Right kidney (tissue), 1 donor: ENCODE results near the gene GLUD1.
"Not testable (repeated sequence)": the region's sequence is repeated elsewhere in the genome, so short reads cannot be mapped to it uniquely, and the experiment has no call there.

ENCODE experiments used
- DNase-seq: peaks from one replicate; pipeline ENCODE4 v3.0.0-alpha.2; 2016

The GLUD1 gene

DNA sequence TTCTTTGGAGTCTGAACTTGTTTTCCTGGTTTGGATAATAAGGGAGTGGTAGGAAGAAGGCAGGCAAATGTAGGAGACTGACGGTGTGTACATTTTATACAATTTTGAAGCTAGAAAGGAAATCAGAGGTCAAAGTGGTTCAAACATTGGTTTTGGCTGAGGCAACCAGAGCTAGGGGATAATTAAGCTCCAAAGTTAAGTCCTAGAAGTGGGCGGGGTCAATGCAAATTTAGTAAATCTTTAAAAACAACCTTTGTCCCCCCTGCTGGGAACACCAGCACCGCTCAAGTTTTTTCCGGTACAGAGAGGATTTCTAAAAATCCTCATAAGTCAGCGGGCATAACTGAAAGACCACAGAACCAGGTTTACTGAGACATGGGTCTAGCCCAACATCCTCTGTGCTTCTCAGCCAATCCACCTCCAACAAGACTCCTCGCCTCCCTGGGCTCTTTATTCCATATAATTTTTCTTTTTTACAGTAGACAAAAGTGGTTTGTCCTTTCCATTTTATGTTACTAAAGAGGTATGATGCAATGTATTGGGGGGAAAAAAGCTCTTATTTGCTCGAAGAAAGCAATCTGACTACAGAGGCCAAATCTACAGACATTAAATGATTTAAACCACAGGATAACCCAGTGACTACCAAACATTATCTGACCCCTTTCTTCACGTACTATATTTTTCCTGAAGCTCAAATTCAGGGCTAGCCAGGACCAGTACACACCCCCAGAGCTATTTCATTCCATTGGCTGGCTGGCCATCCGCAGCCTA is 1.6 kb downstream of the GLUD1 start:
- peak; percentile 38 for DNase-seq

DNA sequence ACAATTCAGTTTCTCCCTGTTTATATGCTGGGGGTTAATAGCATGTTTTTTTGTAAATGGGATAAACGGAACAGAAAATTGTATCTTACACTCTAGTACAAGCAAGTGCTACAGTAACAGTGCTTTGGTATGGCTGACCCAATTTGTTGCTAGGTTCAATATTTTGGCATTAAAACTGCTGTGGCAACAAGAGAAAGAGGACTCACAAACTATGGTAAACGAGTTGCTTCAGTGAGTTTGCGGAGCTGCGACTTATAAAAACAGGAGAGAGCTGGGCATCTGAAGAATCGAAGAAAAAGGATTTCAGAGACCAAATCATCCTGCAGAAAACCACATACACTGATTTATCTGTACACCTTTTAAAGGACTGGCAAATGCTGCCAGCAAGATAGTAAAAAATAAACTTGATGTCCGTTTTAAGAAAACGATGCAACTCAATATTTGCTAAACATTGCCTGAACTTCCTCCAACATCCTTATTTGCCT is 2.2 kb downstream of the GLUD1 start:
- peak; percentile 28 for DNase-seq

DNA sequence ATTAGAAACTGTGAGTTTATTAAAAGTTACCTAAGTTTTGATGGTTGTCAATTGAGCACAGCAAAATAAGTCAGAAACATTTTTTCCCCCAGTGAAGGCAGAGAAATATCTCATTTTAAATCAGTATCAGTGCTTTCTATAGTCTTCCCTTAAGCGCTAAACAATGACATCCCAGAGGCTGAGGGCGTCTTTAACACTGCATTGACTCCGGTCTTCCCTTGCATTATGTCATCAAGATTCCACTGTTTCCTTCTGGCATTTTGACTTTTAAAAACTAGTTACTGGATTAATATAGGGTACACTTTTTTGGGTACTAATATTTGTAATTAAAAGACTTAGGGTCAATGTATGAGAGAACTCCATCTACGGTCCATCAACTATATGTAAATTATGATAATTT is 3.9 kb downstream of the GLUD1 start:
- no peak for DNase-seq

DNA sequence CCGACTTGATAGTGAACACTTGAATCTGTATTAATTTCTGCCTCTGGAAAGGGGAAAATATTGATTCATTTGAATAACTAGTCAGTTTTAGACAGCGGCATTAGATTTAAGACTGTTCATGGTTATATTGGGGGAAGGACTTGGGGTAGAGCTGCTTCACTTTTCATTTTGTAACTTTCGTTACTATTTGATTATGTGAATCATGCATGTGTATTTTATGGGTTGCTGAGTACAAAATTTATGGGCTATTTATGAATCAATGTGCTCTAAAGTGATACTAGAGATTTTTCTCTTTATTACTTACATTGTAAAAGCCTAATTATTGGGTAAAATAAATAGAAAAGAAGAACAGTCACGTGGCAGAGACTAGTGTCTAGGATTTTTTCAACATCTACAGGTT is 4.9 kb downstream of the GLUD1 start:
- DNase-seq, result no peak

DNA sequence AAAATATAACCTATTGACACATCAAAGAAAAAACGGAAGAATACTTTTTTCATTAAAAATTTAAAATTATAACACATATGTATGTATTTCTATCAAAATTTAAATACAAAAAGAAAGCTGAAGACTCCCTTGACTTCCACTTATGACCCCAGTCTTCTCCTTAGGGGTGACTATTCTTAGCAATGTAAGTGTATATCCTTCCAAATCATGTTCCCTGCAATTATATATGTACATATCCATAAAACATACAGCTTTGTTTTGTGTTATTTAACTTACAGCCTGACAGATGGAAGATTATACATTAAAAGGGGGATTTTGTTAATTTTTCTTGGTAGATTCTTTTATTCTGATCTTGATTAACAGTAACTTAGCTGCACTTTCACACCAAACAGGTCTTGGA is 9.1 kb downstream of the GLUD1 start:
- no peak for DNase-seq

DNA sequence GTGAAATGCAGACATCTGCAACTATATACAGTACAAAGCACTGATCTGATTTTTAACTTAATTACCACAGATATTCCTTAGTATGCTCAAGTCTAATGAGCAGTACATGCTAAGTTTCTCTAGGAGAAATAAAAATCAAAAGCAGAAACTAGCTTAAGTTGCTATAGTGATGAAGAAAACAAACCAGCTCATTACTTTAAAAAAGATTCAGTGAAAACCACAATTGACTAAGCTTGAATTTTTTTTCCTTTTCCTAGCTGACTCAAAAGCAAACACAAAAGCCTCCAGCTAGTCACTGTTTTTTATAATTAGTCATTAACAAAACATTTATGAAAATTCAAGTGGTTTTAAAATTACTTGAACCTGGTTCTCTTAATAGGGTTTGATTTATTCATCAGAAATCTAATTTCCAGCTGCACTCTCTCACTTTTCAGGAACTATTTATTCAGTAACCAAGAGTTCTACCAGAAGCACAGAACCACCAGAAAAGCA is 10.3 kb downstream of the GLUD1 start:
- DNase-seq, result not testable (repeated sequence)

DNA sequence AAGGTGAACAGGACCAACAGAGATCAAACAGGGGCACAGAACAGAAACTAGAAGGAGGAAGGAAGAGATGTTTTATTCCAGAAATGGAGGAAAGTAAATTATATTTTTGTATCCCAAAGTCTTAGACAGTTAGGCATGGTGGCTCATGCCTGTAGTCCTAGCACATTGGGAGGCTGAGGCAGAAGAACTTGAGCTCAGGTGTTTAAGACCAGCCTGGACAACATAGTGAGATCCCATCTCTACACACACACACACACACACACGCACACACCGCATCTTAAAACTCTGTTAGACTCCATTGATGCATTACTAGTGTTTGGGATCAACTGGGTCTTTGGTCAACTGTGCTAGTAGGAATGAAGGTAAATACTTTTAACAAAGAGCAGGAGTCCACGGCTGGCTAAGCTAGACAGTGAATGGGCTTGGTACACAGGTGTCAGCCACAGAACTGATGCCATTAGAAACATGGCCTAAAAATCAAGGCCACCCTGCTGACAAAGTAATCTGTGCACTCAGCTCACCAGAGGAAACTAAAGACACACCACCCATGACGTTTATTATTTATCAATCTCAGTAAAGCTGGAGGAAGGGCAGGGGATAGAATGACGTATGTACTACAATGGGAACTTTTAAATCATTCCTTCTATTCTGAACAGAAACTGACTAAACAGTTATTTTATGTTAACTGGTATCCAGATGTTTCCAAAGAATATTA is 10.9 kb downstream of the GLUD1 start:
- DNase-seq, result not testable (repeated sequence)

DNA sequence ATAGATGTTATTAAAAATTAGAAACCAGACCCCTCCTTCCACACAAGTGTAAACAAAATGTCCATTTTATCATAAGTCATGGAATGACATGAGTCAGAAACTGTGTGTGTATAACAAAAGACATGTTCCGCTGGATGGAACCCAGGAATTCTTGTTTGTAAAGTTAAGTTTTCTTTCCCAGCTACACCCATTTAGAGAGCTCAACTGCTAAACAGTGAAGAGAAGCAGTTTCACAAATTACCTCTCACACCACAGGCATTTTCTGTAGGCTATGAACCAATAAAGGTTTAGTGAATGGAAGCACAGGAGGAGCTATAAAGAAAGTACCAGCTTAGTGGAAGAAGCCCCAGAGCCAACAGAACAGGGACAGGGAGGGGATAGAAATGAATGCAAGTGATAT is 12.4 kb downstream of the GLUD1 start:
- DNase-seq, result not testable (repeated sequence)

DNA sequence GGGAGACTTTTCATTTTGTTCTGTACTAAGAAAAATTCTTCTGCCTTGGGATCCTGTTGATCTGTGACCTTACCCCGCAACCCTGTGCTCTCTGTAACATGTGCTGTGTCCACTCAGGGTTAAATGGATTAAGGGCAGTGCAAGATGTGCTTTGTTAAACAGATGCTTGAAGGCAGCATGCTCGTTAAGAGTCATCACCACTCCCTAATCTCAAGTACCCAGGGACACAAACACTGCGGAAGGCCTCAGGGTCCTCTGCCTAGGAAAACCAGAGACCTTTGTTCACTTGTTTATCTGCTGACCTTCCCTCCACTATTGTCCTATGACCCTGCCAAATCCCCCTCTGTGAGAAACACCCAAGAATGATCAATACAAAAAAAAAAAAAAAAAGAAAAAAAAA is 13.1 kb downstream of the GLUD1 start:
- DNase-seq, result not testable (repeated sequence)

DNA sequence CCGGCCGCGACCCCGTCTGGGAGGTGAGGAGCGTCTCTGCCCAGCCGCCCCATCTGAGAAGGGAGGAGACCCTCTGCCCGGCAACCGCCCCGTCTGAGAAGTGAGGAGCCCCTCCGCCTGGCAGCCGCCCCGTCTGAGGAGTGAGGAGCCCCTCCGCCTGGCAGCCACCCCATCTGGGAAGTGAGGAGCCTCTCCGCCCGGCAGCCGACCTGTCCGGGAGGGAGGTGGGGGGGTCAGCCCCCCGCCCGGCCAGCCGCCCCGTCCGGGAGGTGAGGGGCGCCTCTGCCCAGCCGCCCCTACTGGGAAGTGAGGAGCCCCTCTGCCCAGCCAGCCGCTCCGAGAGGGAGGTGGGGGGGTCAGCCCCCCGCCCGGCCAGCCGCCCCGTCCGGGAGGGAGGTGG is 14.0 kb downstream of the GLUD1 start:
- DNase-seq, result not testable (repeated sequence)

DNA sequence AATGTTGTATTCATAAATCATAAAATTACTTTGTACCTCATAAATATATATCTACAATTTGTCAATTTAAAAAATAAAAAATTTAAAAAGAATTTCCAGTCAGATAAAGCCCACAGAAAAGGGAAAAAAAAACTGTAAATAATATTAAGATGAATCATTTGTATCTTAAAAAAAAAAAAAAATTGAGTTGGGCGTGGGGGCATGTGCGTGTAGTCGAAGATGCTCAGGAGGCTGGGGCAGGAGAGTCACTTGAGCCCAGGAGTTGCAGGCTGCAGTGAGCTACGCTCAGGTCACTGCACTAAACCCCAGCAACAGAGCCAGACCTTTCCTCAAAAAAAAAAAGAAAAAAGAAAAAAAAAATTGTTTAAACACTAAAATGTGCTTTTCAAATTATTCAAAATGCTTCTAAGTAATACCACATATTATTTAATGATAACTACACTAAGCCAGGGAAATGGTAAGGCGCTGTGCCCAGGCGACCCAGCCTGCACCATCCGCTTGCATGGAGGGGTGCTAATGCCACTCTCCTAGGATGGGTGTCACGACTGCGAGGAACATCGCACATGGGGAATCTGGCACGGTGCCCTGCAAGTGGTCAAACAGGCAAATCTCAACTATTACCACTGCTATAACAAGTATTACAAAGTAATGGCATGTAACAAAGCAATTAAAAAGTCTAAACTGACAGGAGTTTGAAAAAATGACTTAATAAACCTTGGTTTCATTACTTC is 15.4 kb downstream of the GLUD1 start:
- DNase-seq, result no peak

DNA sequence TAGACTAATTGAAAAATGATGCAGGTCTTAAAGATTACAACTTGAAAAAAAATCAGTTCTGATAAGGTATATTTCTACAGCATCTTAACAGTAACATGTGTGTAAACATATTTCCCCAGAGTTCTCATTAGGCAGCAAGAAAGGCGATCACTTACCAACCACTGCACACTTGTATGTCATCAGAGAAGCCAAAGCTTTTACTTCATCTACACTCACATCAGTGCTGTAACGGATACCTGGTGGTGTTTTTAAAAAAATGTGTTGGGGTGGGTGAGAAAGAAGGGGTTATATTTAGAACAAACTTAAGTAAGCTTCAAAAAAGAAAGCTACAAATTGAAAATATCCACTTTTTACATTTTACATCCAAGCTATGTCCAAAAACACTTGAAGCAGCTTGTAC is 18.2 kb downstream of the GLUD1 start:
- DNase-seq, result not testable (repeated sequence)

DNA sequence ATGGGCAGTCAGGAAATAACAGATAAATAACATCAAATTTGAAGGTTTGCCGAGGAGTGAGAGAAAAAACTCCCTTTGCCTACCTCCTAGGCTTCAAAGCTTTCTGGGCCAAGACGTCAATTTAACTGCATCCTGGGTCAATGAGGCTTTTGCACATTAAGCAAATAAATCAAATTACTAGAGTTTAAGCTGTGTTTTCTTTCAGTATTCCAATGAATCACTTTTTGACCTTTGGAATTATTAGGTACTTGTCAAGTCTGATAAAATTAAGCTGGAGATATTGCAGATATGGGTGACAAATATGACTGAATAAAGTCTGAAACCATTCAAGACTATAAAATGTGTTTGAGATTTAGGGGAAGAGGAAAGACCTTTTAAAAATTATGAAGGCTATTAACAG is 22.2 kb downstream of the GLUD1 start:
- no peak for DNase-seq

DNA sequence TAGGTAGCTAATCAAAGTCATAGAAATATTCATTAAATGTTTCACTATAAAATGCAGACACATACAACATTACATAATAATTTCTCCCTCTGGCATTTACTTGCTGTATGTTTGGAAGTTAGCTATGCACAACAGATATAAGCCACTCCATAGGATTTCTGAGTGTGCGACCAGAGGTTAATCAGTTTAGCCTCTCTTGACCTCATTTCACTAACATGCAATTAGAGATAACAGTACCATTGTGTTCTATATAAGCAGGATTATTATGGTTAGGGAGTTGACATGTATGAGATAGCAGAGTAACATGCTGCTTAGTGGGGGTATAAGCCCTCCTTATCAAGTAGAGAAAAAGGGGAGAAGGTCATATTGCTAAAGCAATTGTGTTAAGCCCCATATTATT is 26.4 kb downstream of the GLUD1 start:
- no peak for DNase-seq

DNA sequence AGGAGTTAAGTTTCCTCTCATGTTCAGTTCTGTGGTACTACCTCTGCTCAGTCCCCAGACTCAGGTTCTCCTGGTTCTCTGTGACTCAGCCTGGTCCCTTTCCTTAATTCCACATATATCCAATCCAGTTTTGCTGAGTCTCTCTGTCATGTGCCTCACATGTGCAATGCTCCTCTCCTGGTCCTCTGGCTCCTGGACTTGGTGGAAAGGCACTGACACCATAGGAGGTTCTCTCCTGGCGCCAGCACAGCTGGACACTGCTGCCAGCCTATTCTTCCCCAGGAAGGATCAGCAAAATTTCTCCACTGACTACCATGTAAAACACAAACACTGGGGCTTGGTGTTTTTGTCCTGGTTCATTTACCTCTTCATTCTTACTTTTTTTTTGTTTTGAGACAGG is 27.8 kb downstream of the GLUD1 start:
- DNase-seq, result no peak

DNA sequence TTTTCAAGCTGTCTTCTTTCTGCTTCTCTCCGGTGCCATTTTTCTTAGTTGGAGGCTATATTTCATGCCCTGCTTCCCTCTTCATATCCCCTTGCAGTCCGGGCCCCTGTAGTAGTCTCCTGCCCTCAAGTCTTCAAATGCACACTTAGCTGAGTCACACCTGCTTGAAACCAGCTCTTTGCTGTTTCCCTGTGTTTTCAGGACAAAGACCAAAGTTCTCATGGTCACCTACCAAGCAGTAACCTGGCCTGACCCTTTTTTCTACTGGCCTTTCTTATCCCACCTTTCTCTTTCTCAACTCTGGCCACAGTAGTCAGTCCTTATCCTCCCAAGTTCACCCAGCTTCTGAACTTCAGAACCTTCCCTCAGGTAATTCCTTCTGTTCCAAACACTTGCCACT is 28.5 kb downstream of the GLUD1 start:
- DNase-seq, result no peak

DNA sequence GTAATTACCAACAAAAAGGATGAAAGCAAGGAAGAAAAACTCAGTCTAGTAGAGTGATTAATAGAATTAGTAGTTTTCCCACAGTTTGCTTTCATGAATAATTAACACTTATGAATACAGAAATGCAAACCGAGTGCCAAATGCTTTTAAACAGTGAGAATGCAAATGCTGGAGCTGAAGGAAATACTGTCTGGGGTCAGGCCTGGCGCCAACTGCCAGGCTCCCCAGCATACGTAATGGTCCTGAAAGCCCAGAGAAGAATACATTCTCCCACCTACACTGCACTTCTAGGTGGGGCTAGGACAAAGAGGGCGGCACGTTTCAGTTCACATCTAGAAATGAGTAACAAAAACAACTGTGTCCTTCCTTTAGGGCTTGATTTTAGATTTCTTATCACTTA is 30.0 kb downstream of the GLUD1 start:
- DNase-seq, result no peak

DNA sequence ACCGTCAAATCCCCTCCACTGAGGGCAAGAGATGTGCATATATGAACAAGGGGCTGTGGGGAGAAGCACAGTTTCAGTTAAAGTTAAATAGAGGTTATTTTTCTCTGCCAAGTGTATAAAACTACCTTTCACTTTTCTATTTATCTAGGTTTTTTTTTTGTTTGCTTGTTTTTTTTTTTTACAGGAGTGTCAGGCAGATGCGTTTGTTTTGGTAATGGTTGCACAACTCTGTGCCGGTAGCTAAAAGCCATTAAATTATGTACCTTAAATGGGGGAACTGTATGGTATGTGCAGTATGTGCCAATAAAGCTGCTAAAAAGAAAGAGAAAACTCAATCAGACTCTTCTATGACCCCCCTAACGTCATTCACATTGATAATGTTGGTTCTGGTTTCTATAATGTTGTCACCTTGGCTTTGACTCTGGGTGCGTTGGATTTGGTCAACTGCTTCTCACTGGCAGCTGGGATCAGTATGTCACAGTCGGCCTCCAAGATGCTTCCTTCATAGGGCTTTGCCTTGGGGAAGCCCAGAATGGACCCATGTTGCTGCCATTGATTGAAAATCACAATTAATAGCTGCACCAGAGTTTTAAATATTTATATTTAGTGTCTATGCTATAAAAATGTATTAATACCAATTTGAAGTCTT is 34.2 kb downstream of the GLUD1 start:
- no peak for DNase-seq

DNA sequence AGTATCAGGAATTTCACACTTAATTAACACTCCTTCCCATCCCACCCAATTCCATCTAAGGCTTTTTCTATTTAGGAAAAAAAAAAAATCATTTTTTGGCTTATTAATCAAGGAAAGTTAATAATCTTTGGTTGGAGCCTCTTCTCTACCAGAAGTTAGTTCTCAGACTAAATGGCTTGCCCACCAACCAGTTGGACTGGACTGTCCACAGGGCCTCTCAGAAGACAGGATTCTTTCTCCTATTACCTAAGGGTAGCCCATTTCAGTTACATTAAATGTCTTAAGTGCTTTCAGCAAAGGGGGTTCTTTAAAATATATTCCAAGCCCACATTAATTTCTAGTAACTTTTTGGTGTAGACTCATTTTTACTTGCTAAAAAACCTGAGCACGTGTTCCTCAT is 35.2 kb downstream of the GLUD1 start:
- no peak for DNase-seq

DNA sequence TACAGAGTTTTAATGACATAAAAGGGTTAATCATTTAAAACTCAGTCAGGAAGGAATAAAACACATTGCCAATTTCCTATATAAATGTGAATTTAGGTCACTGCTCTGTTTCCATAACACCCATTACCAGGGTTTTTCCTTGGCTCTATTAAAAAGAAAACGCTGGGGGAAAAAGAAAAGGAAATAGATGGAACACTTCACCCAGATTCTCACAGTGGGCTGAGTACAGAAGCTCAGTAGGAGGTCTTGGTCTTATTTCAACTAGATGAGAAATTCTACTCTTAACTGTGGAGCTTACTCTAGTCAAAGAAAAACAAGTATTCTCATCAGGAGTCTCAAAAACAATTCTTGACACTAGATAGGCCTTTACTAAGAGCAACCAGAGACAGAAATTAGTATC is 36.5 kb downstream of the GLUD1 start:
- DNase-seq, result no peak

DNA sequence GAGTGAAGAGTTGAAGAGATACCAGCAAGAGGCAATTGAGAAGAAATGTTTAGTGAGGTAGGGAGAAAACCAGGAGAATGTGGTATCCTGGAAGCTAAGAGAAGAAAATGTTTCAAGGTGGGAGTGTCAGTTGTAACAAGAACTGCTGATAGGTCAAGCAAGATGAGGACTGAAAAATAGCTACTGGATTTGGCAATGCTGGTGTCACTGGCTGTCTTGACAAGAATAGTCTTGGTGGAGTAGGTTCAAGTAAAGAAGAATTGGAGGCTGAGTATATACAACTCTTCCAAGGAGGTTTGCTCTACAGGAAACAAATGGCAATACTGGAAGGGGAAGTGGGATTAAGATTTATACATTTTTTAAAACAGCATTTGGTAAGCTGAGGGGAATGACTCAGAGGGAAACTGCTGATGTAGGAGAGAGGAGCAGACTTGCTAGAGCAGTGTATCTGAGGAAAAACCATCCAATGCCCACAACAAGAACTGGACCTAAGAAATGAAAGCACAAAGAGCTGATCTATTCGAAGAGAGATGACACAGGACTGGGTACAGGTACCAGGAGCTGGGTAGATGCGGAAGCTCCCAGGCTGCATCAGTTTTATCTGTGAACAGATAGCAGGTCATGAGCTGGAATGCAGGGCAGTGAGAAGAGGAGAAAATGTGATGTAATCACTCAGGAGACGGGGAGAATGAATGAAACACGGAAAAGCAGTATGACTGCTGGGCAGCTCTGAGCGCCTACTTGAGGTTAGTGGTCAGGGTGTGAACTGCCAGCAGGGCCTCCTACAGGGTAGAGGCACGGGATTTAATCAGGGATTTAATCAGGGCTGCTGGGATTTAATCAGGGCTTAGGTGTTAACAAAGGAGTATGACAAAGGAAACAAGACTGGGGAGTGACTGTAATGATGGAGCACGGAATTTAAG is 40.0 kb downstream of the GLUD1 start:
- no peak for DNase-seq
